ENCODE data around the gene TAS2R20. TPM values are rescaled to one million over a fixed set of nuclear protein-coding genes. Genes with fewer than 3 reads are reported as not detected.

Gene TAS2R20
- total and polyA plus RNA-seq, 7 donors: 0.10 to 0.42 (median 0.23) TPM; not detected in 1

DNA sequence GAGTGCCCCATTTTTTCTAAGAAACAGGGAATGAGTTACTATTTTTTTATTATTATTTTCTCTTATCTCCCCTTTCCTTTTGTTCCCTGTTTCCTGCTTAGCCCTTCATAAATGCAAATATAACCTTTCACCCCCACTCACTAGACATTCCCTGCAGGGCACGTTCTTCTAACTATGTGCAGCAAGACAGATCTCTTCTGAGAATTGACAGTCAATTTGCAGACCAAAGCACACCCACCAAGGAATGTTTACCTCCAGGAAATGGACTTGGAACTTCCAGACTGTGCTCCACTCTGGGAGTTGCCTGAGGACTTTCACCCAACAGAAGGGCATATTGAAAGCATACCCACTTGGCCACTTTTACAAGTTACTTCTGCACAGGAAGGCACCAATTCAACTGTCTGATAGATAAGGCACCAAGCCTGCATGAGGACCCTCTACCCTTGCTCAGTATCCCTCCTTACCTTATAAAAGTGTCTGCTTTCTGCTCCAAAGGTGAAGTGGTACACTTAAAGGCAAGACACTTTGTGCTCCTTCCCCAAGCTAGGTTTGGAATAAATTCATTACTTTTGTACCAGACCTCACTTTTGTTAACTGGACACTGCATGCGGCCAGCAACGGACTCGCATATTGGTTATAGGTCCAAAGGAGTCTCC lies 17.8 kb upstream of the TAS2R20 start:
- Histone ChIP-seq H3K9me3 (no peaks in the 10 kb centered on the region), H3K27me3 (ENCODE audit: insufficient read depth in 3 of 3, low read length in 2 of 3) (no peaks in the 10 kb centered on the region), H3K4me3 (no peak overlapping the region), H3K36me3 (ENCODE audit: insufficient read depth in 1 of 2, low read depth in 1 of 2) (no peaks in the 10 kb centered on the region), H3K4me1 (no peaks in the 10 kb centered on the region), H3K27ac (no peak overlapping the region)
- intact Hi-C loops (cut with DNase I): no loop called here
- ATAC-seq (no peak), DNase-seq (no peak)
- TF ChIP-seq, protein P1, sequence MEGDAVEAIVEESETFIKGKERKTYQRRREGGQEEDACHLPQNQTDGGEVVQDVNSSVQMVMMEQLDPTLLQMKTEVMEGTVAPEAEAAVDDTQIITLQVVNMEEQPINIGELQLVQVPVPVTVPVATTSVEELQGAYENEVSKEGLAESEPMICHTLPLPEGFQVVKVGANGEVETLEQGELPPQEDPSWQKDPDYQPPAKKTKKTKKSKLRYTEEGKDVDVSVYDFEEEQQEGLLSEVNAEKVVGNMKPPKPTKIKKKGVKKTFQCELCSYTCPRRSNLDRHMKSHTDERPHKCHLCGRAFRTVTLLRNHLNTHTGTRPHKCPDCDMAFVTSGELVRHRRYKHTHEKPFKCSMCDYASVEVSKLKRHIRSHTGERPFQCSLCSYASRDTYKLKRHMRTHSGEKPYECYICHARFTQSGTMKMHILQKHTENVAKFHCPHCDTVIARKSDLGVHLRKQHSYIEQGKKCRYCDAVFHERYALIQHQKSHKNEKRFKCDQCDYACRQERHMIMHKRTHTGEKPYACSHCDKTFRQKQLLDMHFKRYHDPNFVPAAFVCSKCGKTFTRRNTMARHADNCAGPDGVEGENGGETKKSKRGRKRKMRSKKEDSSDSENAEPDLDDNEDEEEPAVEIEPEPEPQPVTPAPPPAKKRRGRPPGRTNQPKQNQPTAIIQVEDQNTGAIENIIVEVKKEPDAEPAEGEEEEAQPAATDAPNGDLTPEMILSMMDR (IDR thresholded peaks at IDR 0.05): no peak
- WGBS, 3 donors: 89 to 94% (median 92%) methylated on average over 4 of the region's 4 CpGs

DNA sequence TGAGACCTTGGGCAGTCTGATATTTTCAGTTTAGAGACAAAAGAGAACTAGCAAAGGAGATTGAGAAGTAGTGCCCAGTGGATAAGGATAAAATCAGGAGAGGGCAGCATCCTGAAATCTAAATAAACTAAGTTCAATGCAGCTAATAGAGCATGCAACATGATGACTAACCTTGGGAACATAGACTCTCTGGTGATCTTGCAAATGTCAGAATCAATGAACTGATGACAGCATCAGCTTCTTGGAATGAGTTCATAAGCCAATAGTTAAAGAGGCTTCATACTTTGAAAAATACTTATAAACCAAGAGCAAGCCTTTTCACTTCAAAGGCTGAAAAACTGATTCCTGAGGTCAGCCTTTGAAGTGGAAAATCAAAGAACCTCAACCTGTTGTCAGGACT lies 16.1 kb upstream of the TAS2R20 start:
- Histone ChIP-seq H3K27ac (no peak overlapping the region), H3K27me3 (ENCODE audit: insufficient read depth in 3 of 3, low read length in 2 of 3) (no peaks in the 10 kb centered on the region), H3K4me3 (no peak overlapping the region), H3K4me1 (no peaks in the 10 kb centered on the region), H3K9me3 (no peaks in the 10 kb centered on the region), H3K36me3 (ENCODE audit: insufficient read depth in 1 of 2, low read depth in 1 of 2) (no peaks in the 10 kb centered on the region)
- DNase-seq (no peak), ATAC-seq (no peak)
- TF ChIP-seq, protein P1 (IDR thresholded peaks at IDR 0.05): no peak
- intact Hi-C loops (cut with DNase I): no loop called here

DNA sequence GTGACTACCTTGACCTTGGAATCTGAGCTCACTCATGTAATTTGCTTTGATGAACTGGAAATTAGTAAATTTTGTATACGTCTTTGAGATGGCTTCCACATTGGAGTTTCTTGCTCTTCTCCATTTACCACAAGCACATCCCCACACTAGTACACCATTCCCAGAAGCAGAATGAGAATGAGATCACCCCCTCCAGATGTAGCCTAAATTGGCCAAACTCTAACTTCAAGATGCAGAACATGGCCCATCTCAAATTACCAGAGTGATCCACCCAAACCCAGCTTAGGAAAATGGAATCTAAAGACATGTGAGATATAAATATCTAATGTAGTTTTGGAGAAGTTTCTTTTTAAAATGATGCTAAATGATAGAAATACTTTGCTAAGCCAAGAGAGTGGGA lies 9.5 kb upstream of the TAS2R20 start:
- WGBS, 3 donors: 96 to 100% (median 100%) methylated on average over 1 of the region's 1 CpG
- ATAC-seq (no peak), DNase-seq (no peak)
- Histone ChIP-seq H3K36me3 (ENCODE audit: insufficient read depth in 1 of 2, low read depth in 1 of 2) (no peaks in the 10 kb centered on the region), H3K9me3 (no peaks in the 10 kb centered on the region), H3K27me3 (ENCODE audit: insufficient read depth in 3 of 3, low read length in 2 of 3) (no peaks in the 10 kb centered on the region), H3K4me3 (no peak overlapping the region), H3K27ac (no peak overlapping the region), H3K4me1 (no peaks in the 10 kb centered on the region)
- intact Hi-C loops (cut with DNase I): loop anchor here in 1 of 2 donors (5.0 kb wide), 1 partner anchor 1170 kb away; no protein-coding TSS in a partner anchor
- TF ChIP-seq, protein P1 (IDR thresholded peaks at IDR 0.05): no peak

DNA sequence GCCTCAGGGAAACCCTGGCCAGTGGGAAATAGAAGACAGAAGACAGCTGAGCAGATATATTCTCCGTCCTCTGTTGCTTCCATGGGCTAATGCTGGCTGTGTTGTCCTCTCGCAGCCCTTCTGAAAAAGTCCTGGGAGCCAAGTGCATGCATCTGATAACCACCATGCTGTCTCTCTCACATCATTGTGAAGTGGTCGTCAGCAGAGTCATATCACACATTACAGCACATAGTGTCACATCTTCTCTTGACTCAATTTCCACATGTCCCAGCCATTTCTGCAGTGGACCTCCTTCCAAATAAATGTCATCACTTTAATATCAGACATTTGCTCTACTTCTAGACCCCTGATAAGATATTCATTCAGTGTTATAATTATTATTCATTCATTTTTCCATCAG lies 3.8 kb downstream of the TAS2R20 start:
- peaks cover 0 to 6% of the 10 kb centered on the region in 2 donors for H3K36me3 ChIP-seq (ENCODE audit: insufficient read depth in 1 of 2, low read depth in 1 of 2)
- DNase-seq (no peak), ATAC-seq (no peak)
- H3K4me3 ChIP-seq: no peak overlapping the region
- intact Hi-C loops (cut with DNase I): no loop called here
- peaks cover 9% of the 10 kb centered on the region for H3K9me3 ChIP-seq
- no peaks in the 10 kb centered on the region for H3K27me3 ChIP-seq (ENCODE audit: insufficient read depth in 3 of 3, low read length in 2 of 3)
- 93 to 95% (median 93%) methylated on average over 3 of the region's 3 CpGs for WGBS, 3 donors
- peaks cover 4% of the 10 kb centered on the region for H3K4me1 ChIP-seq
- TF ChIP-seq, protein P1 (IDR thresholded peaks at IDR 0.05): no peak
- H3K27ac ChIP-seq: no peak overlapping the region

DNA sequence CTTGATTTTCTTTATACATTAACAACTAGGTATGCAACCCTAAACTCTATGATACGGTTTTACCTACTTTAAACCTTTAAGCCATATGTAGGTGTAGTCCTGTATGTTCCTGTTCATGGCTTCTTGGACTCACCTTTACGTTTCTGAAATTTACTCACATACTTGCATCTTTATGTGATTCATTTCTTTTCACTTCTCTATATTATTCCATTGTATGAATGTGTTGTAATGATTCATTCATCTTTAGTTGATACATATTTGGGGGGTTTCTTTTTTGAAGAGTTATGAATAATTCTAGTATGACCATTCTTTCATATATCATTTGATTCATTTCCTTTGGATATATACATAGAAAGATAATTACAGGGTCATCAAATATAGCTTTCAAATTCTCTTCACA lies 9.0 kb downstream of the TAS2R20 start:
- Histone ChIP-seq H3K9me3 (peaks cover 9% of the 10 kb centered on the region), H3K27me3 (ENCODE audit: insufficient read depth in 3 of 3, low read length in 2 of 3) (no peaks in the 10 kb centered on the region), H3K4me3 (no peak overlapping the region), H3K4me1 (no peaks in the 10 kb centered on the region), H3K27ac (no peak overlapping the region), H3K36me3 (ENCODE audit: insufficient read depth in 1 of 2, low read depth in 1 of 2) (peaks cover 0 to 3% of the 10 kb centered on the region in 2 donors)
- ATAC-seq (no peak), DNase-seq (no peak)
- WGBS, 3 donors: 97 to 100% (median 100%) methylated on average over 2 of the region's 2 CpGs
- TF ChIP-seq, protein P1 (IDR thresholded peaks at IDR 0.05): no peak
- intact Hi-C loops (cut with DNase I): no loop called here

Measured in psoas muscle (tissue), 8 donors.